GM23338 (cell line): ENCODE data around the gene MESP2. TPM values are rescaled to one million over a fixed set of nuclear protein-coding genes. Genes with fewer than 3 reads are reported as not detected.

Experiments used
- ATAC-seq: fragments of 200-7000 bp; cut with Tn5 transposase; 3 replicates; pipeline ENCODE4 v1.9.1; 2020
- DNase-seq: peaks from one replicate; pipeline ENCODE4 v3.0.0-alpha.2; 2015; ENCODE audit warnings: low spot score
- H2AFZ ChIP-seq: fragments of 200-600 bp; sonication (generic); 2 replicates; pipeline ENCODE4 v1.8.0; 2016; ENCODE audit warnings: antibody characterized with exemption, mild to moderate bottlenecking, moderate library complexity
- H3F3A ChIP-seq: fragments of 200-600 bp; sonication (generic); replicated peaks from 2 replicates; pipeline ENCODE4 v1.8.0; 2017; ENCODE audit warnings: antibody characterized with exemption, mixed run types, low read depth
- H3K27ac ChIP-seq: fragments of 200-600 bp; sonication (generic); 2 replicates; pipeline ENCODE4 v1.6.1; 2016; ENCODE audit warnings: low read depth
- H3K27me3 ChIP-seq: fragments of 200-600 bp; sonication (generic); 2 replicates; pipeline ENCODE4 v1.8.0; 2016; ENCODE audit warnings: mild to moderate bottlenecking, mixed run types, moderate library complexity; ENCODE audit not compliant: insufficient read depth
- H3K36me3 ChIP-seq: fragments of 200-600 bp; sonication (generic); 2 replicates; pipeline ENCODE4 v1.8.0; 2016; ENCODE audit warnings: mild to moderate bottlenecking; ENCODE audit not compliant: insufficient read depth
- H3K4me1 ChIP-seq: fragments of 200-600 bp; sonication (generic); 2 replicates; pipeline ENCODE4 v1.8.0; 2016; ENCODE audit warnings: mild to moderate bottlenecking, moderate library complexity; ENCODE audit not compliant: insufficient read depth
- H3K4me2 ChIP-seq: fragments of 200-600 bp; sonication (generic); 2 replicates; pipeline ENCODE4 v1.7.1; 2017; ENCODE audit warnings: mixed run types
- H3K4me3 ChIP-seq: fragments of 200-600 bp; sonication (generic); 2 replicates; pipeline ENCODE4 v1.6.1; 2016; ENCODE audit warnings: mixed run types
- H3K79me2 ChIP-seq: fragments of 200-600 bp; sonication (generic); replicated peaks from 2 replicates; pipeline ENCODE4 v1.8.0; 2017; ENCODE audit warnings: mild to moderate bottlenecking; ENCODE audit not compliant: insufficient read depth
- H3K9me2 ChIP-seq: fragments of 200-600 bp; sonication (generic); 2 replicates; pipeline ENCODE4 v1.8.0; 2017; ENCODE audit not compliant: insufficient read depth
- H4K20me1 ChIP-seq: fragments of 200-600 bp; sonication (generic); replicated peaks from 2 replicates; pipeline ENCODE4 v1.8.0; 2017; ENCODE audit warnings: mild to moderate bottlenecking; ENCODE audit not compliant: insufficient read depth
- H3K27ac Mint-ChIP-seq: 2 replicates; pipeline ENCODE4 v1.8.0; 2020; ENCODE audit warnings: inconsistent platforms, mild to moderate bottlenecking, moderate library complexity, mixed read lengths
- H3K27me3 Mint-ChIP-seq: 3 replicates; pipeline ENCODE4 v1.8.0; 2022; ENCODE audit warnings: low read depth, mild to moderate bottlenecking, moderate library complexity, mixed read lengths, inconsistent platforms; ENCODE audit not compliant: insufficient read depth, poor library complexity
- H3K36me3 Mint-ChIP-seq: 3 replicates; pipeline ENCODE4 v1.8.0; 2021; ENCODE audit warnings: low read depth, mild to moderate bottlenecking, inconsistent platforms, moderate library complexity, mixed read lengths
- H3K4me1 Mint-ChIP-seq: 3 replicates; pipeline ENCODE4 v1.8.0; 2020; ENCODE audit warnings: mild to moderate bottlenecking, inconsistent platforms, mixed read lengths
- H3K4me3 Mint-ChIP-seq: 3 replicates; pipeline ENCODE4 v1.8.0; 2021; ENCODE audit warnings: moderate library complexity, mild to moderate bottlenecking, inconsistent platforms, mixed read lengths
- H3K9me3 Mint-ChIP-seq: 3 replicates; pipeline ENCODE4 v1.8.0; 2020; ENCODE audit warnings: moderate library complexity, mild to moderate bottlenecking, inconsistent platforms, mixed read lengths
- CREB1 ChIP-seq: fragments of 250-450 bp; sonication (Bioruptor Pico); IDR thresholded peaks from 2 replicates; pipeline ENCODE4 v1.5.0; 2020; ENCODE audit warnings: low read depth, mild to moderate bottlenecking, moderate library complexity
- EZH2 ChIP-seq: fragments of 200-600 bp; sonication (generic); IDR thresholded peaks from one replicate; pipeline ENCODE4 v1.8.0; 2017; ENCODE audit warnings: antibody characterized with exemption, mild to moderate bottlenecking, low read depth; ENCODE audit not compliant: unreplicated experiment
- EZH2phosphoT487 ChIP-seq: fragments of 200-600 bp; sonication (generic); IDR thresholded peaks from one replicate; pipeline ENCODE4 v1.8.1; 2018; ENCODE audit warnings: antibody characterized with exemption; ENCODE audit not compliant: unreplicated experiment
- JUNB ChIP-seq: IDR thresholded peaks from one replicate; pipeline ENCODE4 v1.6.1; 2016; ENCODE audit warnings: antibody characterized with exemption; ENCODE audit not compliant: unreplicated experiment
- POLR2AphosphoS5 ChIP-seq: IDR thresholded peaks from 2 replicates; pipeline ENCODE4 v1.6.1; 2016; ENCODE audit warnings: antibody characterized with exemption, low read depth
- STAT1 ChIP-seq: IDR thresholded peaks from one replicate; pipeline ENCODE4 v1.6.1; 2016; ENCODE audit warnings: antibody characterized with exemption; ENCODE audit not compliant: unreplicated experiment
- ZNF114 ChIP-seq: fragments of 250-450 bp; sonication (Bioruptor Pico); IDR thresholded peaks from 2 replicates; pipeline ENCODE4 v1.5.0; 2020; ENCODE audit warnings: mild to moderate bottlenecking, moderate library complexity
- ZNF331 ChIP-seq: fragments of 250-450 bp; sonication (Bioruptor Pico); IDR thresholded peaks from 2 replicates; pipeline ENCODE4 v1.5.0; 2020; ENCODE audit warnings: low read depth, mild to moderate bottlenecking, moderate library complexity
- polyA plus RNA-seq: library from polyadenylated mRNA; unstranded; fragments of >200 nt; fragmentation: Nextera tagmentation; extraction: Ambion mirVana; gene quantifications from 2 replicates; pipeline ENCODE4 v1.2.1, GENCODE V29; 2016
- total RNA-seq: library from RNA; depleted of rRNA; stranded (reverse); fragments of >200 nt; shearing (Covaris generic); gene quantifications from 2 replicates; pipeline ENCODE4 v1.2.3, GENCODE V29; 2014
- TF ChIP-seq, protein P1 (sequence below): IDR thresholded peaks from one replicate; pipeline ENCODE4 v1.6.1; 2018; ENCODE audit warnings: antibody characterized with exemption; ENCODE audit not compliant: unreplicated experiment
- TF ChIP-seq, protein P2 (sequence below): IDR thresholded peaks from 2 replicates; pipeline ENCODE4 v1.6.1; 2016; ENCODE audit warnings: antibody characterized with exemption
- TF ChIP-seq, protein P3 (sequence below), 2 experiments: fragments of 200-600 bp in 1 of 2; sonication (generic) in 1 of 2; conservative IDR thresholded peaks; 2 replicates each; pipeline versions ENCODE4 v1.5.1 to v1.6.1; 2016 to 2017; ENCODE audit warnings: antibody characterized with exemption in 2 of 2, low read depth in 2 of 2, mild to moderate bottlenecking in 2 of 2, moderate library complexity in 1 of 2

The MESP2 gene
- total and polyA plus RNA-seq, 2 experiments from 2014 or later: 0.24 to 1.3 TPM

DNA sequence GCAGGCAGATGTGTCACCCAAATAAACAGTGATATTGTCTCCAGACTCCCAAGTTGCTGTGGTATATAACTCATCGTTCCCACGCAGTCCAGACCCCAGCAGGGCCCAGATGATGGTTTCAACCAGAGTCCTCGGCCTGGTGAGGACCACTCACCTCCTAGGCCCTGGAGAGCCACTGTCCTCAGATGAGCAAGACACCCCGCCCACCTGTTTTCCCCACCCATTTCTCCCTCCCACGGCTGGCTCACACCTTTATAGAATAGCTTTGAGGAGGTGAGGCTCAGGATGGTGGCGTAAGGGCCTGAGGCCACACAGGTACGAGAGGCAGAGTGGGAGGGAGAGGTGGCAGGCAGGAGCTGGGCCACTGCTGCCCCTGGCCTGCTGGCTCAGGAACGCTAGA lies 32.5 kb upstream of the MESP2 start (continued):
- TF ChIP-seq, protein P1, sequence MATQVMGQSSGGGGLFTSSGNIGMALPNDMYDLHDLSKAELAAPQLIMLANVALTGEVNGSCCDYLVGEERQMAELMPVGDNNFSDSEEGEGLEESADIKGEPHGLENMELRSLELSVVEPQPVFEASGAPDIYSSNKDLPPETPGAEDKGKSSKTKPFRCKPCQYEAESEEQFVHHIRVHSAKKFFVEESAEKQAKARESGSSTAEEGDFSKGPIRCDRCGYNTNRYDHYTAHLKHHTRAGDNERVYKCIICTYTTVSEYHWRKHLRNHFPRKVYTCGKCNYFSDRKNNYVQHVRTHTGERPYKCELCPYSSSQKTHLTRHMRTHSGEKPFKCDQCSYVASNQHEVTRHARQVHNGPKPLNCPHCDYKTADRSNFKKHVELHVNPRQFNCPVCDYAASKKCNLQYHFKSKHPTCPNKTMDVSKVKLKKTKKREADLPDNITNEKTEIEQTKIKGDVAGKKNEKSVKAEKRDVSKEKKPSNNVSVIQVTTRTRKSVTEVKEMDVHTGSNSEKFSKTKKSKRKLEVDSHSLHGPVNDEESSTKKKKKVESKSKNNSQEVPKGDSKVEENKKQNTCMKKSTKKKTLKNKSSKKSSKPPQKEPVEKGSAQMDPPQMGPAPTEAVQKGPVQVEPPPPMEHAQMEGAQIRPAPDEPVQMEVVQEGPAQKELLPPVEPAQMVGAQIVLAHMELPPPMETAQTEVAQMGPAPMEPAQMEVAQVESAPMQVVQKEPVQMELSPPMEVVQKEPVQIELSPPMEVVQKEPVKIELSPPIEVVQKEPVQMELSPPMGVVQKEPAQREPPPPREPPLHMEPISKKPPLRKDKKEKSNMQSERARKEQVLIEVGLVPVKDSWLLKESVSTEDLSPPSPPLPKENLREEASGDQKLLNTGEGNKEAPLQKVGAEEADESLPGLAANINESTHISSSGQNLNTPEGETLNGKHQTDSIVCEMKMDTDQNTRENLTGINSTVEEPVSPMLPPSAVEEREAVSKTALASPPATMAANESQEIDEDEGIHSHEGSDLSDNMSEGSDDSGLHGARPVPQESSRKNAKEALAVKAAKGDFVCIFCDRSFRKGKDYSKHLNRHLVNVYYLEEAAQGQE: no peak
- TF ChIP-seq EZH2phosphoT487 (no peak), JUNB (no peak), CREB1 (CRISPR knock-in tag) (no peak), ZNF114 (CRISPR knock-in tag) (no peak)

DNA sequence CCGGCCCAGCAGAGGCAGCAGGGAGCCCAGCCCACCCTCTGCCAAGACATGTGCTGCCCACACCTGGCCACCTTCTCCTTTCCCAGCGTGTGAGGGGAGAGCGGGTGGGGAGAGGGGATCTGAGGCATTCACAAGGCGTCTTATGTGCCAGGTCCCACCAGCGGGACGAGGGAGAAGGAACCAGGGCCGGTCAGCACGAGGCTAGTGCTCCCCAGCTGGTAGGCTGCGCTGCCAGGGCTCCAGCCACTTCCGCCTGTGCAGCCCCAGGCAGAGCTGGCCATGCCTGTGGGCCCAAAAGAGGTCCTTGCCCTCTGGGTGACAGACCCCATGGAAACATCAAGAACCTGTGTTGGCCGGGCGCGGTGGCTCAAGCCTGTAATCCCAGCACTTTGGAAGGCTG lies 31.0 kb upstream of the MESP2 start:
- no peak for ATAC-seq
- peaks cover 50% of the 10 kb centered on the region for H3K27me3 ChIP-seq
- no peak overlapping the region for H3K27ac ChIP-seq
- TF ChIP-seq EZH2phosphoT487: no peak
- TF ChIP-seq POLR2AphosphoS5: no peak
- no peak for TF ChIP-seq CREB1 (CRISPR knock-in tag)
- TF ChIP-seq, protein P1: no peak
- TF ChIP-seq JUNB: no peak
- TF ChIP-seq EZH2: no peak
- TF ChIP-seq, protein P2, sequence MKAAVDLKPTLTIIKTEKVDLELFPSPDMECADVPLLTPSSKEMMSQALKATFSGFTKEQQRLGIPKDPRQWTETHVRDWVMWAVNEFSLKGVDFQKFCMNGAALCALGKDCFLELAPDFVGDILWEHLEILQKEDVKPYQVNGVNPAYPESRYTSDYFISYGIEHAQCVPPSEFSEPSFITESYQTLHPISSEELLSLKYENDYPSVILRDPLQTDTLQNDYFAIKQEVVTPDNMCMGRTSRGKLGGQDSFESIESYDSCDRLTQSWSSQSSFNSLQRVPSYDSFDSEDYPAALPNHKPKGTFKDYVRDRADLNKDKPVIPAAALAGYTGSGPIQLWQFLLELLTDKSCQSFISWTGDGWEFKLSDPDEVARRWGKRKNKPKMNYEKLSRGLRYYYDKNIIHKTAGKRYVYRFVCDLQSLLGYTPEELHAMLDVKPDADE: no peak
- TF ChIP-seq, protein P3, sequence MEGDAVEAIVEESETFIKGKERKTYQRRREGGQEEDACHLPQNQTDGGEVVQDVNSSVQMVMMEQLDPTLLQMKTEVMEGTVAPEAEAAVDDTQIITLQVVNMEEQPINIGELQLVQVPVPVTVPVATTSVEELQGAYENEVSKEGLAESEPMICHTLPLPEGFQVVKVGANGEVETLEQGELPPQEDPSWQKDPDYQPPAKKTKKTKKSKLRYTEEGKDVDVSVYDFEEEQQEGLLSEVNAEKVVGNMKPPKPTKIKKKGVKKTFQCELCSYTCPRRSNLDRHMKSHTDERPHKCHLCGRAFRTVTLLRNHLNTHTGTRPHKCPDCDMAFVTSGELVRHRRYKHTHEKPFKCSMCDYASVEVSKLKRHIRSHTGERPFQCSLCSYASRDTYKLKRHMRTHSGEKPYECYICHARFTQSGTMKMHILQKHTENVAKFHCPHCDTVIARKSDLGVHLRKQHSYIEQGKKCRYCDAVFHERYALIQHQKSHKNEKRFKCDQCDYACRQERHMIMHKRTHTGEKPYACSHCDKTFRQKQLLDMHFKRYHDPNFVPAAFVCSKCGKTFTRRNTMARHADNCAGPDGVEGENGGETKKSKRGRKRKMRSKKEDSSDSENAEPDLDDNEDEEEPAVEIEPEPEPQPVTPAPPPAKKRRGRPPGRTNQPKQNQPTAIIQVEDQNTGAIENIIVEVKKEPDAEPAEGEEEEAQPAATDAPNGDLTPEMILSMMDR (conservative IDR thresholded peaks at IDR 0.05; ENCODE audit: low read depth in 2 of 2): no peak
- no peak for TF ChIP-seq ZNF114 (CRISPR knock-in tag)
- no peak for TF ChIP-seq ZNF331 (CRISPR knock-in tag)
- TF ChIP-seq STAT1: no peak

More for the DNA sequence above, 31.0 kb upstream of the MESP2 start:
- Histone ChIP-seq H3K4me1 (peaks cover 26% of the 10 kb centered on the region), H2AFZ (no peak overlapping the region), H4K20me1 (peaks cover 14% of the 10 kb centered on the region; the same call in 1 of the 2 replicates), H3K36me3 (no peaks in the 10 kb centered on the region; the same call in 1 of the 2 replicates), H3F3A (peaks cover 10% of the 10 kb centered on the region; the same call in 1 of the 2 replicates), H3K4me2 (no peak overlapping the region), H3K4me3 (no peak overlapping the region), H3K9me2 (no peaks in the 10 kb centered on the region), H3K79me2 (no peaks in the 10 kb centered on the region)
- Mint-ChIP-seq H3K36me3 (no peaks in the 10 kb centered on the region), H3K27ac (no peak overlapping the region), H3K27me3 (peaks cover 16% of the 10 kb centered on the region), H3K9me3 (no peaks in the 10 kb centered on the region), H3K4me3 (no peak overlapping the region), H3K4me1 (peaks cover 18% of the 10 kb centered on the region)
- DNase-seq: no peak
